WTC11 (cell line): ENCODE data around the gene AURKAIP1. TPM values are rescaled to one million over a fixed set of nuclear protein-coding genes. Genes with fewer than 3 reads are reported as not detected.

Experiments used
- ATAC-seq: fragments of 200-7000 bp; cut with Tn5 transposase; 2 replicates; pipeline ENCODE4 v1.10.0; 2021; ENCODE audit warnings: mild to moderate bottlenecking, moderate library complexity
- CTCF ChIA-PET: fragments of 300-600 bp; sonication (Branson Sonifier 250); formaldehyde crosslinking; loops from one replicate; lab custom pipeline; 2021; ENCODE audit warnings: antibody characterized with exemption; lab: Charles Lee
- POLR2A ChIA-PET: fragments of 350-600 bp; sonication (Branson Sonifier 250); formaldehyde crosslinking; loops from one replicate; lab custom pipeline; 2021; ENCODE audit warnings: antibody characterized with exemption; lab: Charles Lee
- DNase-seq: peaks from one replicate; pipeline ENCODE4 v3.0.0; 2021; ENCODE audit warnings: low spot score
- H3K27ac Mint-ChIP-seq: 2 replicates; pipeline ENCODE4 v1.8.0; 2021; ENCODE audit warnings: mixed read lengths
- H3K27me3 Mint-ChIP-seq: 2 replicates; pipeline ENCODE4 v1.8.0; 2021; ENCODE audit warnings: low read depth, mild to moderate bottlenecking, moderate library complexity, mixed read lengths
- H3K36me3 Mint-ChIP-seq: 2 replicates; pipeline ENCODE4 v1.8.0; 2021; ENCODE audit warnings: mixed read lengths
- H3K4me1 Mint-ChIP-seq: 2 replicates; pipeline ENCODE4 v1.8.0; 2022; ENCODE audit warnings: mixed read lengths
- H3K4me3 Mint-ChIP-seq: 2 replicates; pipeline ENCODE4 v1.8.0; 2021; ENCODE audit warnings: mild to moderate bottlenecking, moderate library complexity, mixed read lengths
- H3K9me3 Mint-ChIP-seq: 2 replicates; pipeline ENCODE4 v1.8.0; 2021; ENCODE audit warnings: mixed read lengths
- ATF1 ChIP-seq: sonication (generic); formaldehyde crosslinking; IDR thresholded peaks from 2 replicates; pipeline ENCODE4 v1.8.1; 2023; ENCODE audit warnings: mild to moderate bottlenecking, moderate library complexity, missing genetic modification reagents
- E2F5 ChIP-seq: sonication (generic); formaldehyde crosslinking; IDR thresholded peaks from 2 replicates; pipeline ENCODE4 v1.8.1; 2022; ENCODE audit warnings: mild to moderate bottlenecking, moderate library complexity, missing genetic modification reagents
- ESRRA ChIP-seq: sonication (generic); formaldehyde crosslinking; IDR thresholded peaks from 2 replicates; pipeline ENCODE4 v1.8.1; 2022; ENCODE audit warnings: mild to moderate bottlenecking, missing genetic modification reagents, borderline replicate concordance
- FOXP1 ChIP-seq: sonication (generic); formaldehyde crosslinking; IDR thresholded peaks from 2 replicates; pipeline ENCODE4 v1.8.0; 2022; ENCODE audit warnings: missing genetic modification reagents, mild to moderate bottlenecking, moderate library complexity, borderline replicate concordance
- HMGXB4 ChIP-seq: sonication (generic); formaldehyde crosslinking; IDR thresholded peaks from 2 replicates; pipeline ENCODE4 v1.8.1; 2023; ENCODE audit warnings: mild to moderate bottlenecking, moderate library complexity, missing genetic modification reagents
- IRF1 ChIP-seq: sonication (generic); formaldehyde crosslinking; IDR thresholded peaks from 2 replicates; pipeline ENCODE4 v1.8.0; 2023; ENCODE audit warnings: missing genetic modification reagents
- JAZF1 ChIP-seq: fragments of 250-450 bp; sonication (Bioruptor Pico); IDR thresholded peaks from 2 replicates; pipeline ENCODE4 v1.9.0; 2021; ENCODE audit warnings: moderate library complexity, mild to moderate bottlenecking, inconsistent platforms
- MAX ChIP-seq: sonication (generic); formaldehyde crosslinking; IDR thresholded peaks from 2 replicates; pipeline ENCODE4 v1.8.0; 2022; ENCODE audit warnings: mild to moderate bottlenecking, missing genetic modification reagents
- NFATC4 ChIP-seq: fragments of 250-450 bp; sonication (Bioruptor Pico); IDR thresholded peaks from 2 replicates; pipeline ENCODE4 v1.9.0; 2021; ENCODE audit warnings: mild to moderate bottlenecking
- PRRX2 ChIP-seq: fragments of 250-450 bp; sonication (Bioruptor Pico); IDR thresholded peaks from 2 replicates; pipeline ENCODE4 v1.8.0; 2021; ENCODE audit warnings: mild to moderate bottlenecking
- TEAD4 ChIP-seq: sonication (generic); formaldehyde crosslinking; IDR thresholded peaks from 2 replicates; pipeline ENCODE4 v1.8.0; 2022; ENCODE audit warnings: mild to moderate bottlenecking, missing genetic modification reagents
- ZBTB43 ChIP-seq: sonication (generic); formaldehyde crosslinking; IDR thresholded peaks from 2 replicates; pipeline ENCODE4 v1.8.1; 2023; ENCODE audit warnings: mild to moderate bottlenecking, missing genetic modification reagents
- ZNF121 ChIP-seq: sonication (generic); formaldehyde crosslinking; IDR thresholded peaks from 2 replicates; pipeline ENCODE4 v1.8.0; 2023; ENCODE audit warnings: missing genetic modification reagents
- ZNF138 ChIP-seq: sonication (generic); formaldehyde crosslinking; conservative IDR thresholded peaks from 2 replicates; pipeline ENCODE4 v1.8.1; 2022; ENCODE audit warnings: mild to moderate bottlenecking, moderate library complexity, missing genetic modification reagents
- ZNF396 ChIP-seq: fragments of 250-450 bp; sonication (Bioruptor Pico); IDR thresholded peaks from 2 replicates; pipeline ENCODE4 v1.8.0; 2021; ENCODE audit warnings: mild to moderate bottlenecking, moderate library complexity, borderline replicate concordance
- ZNF425 ChIP-seq: fragments of 250-450 bp; sonication (Bioruptor Pico); conservative IDR thresholded peaks from 2 replicates; pipeline ENCODE4 v1.9.0; 2021; ENCODE audit warnings: mild to moderate bottlenecking
- ZNF671 ChIP-seq: fragments of 250-450 bp; sonication (Bioruptor Pico); IDR thresholded peaks from 2 replicates; pipeline ENCODE4 v1.8.0; 2021; ENCODE audit warnings: mild to moderate bottlenecking
- total RNA-seq: library from RNA; stranded (reverse); gene quantifications from 3 replicates; pipeline ENCODE4 v1.2.3, GENCODE V29; 2021

AURKAIP1 gene
- total RNA-seq, 1 experiment from 2014 or later, result 268 TPM

- TF ChIP-seq ZNF138 (CRISPR knock-in tag) (no peak), JAZF1 (CRISPR knock-in tag) (no peak), ZNF425 (no peak)
- TF ChIP-seq, all 79 proteins: peak for 0
Observed at GRCh38 chr1:1342061-1342562, 32.9 kb downstream of the AURKAIP1 start (continued).

GRCh38 chr1:1341549-1342021 is 33.4 kb downstream of the AURKAIP1 start:
- no peak for ATAC-seq
- DNase-seq, result no peak
- ChIA-PET POLR2A (no interaction called here), CTCF (interaction anchor here (1.0 kb wide), 1 partner anchor 12 kb away, joined by 3 read pairs; no protein-coding TSS in a partner anchor)
- peaks cover 17% of the 10 kb centered on the region for H3K36me3 Mint-ChIP-seq
- peaks cover 8% of the 10 kb centered on the region for H3K9me3 Mint-ChIP-seq
- no peaks in the 10 kb centered on the region for H3K4me1 Mint-ChIP-seq
- H3K27ac Mint-ChIP-seq, result no peak overlapping the region
- no peak for TF ChIP-seq ESRRA
- no peak for TF ChIP-seq ZBTB43 (CRISPR knock-in tag)
- TF ChIP-seq E2F5 (CRISPR knock-in tag), result no peak
- no peak for TF ChIP-seq IRF1
- TF ChIP-seq ZNF425, result no peak
- no peak for TF ChIP-seq ATF1 (CRISPR knock-in tag)
- TF ChIP-seq PRRX2 (CRISPR knock-in tag), result no peak
- no peak for TF ChIP-seq ZNF396 (CRISPR knock-in tag)
- no peak for TF ChIP-seq MAX (CRISPR knock-in tag)
- TF ChIP-seq NFATC4, result no peak
- TF ChIP-seq ZNF671 (CRISPR knock-in tag), result no peak
- no peaks in the 10 kb centered on the region for H3K27me3 Mint-ChIP-seq
- no peak overlapping the region for H3K4me3 Mint-ChIP-seq

GRCh38 chr1:1340791-1341548 is 34.0 kb downstream of the AURKAIP1 start:
- Mint-ChIP-seq H3K9me3 (peaks cover 8% of the 10 kb centered on the region), H3K4me1 (no peaks in the 10 kb centered on the region), H3K4me3 (no peak overlapping the region), H3K27ac (no peak overlapping the region), H3K27me3 (no peaks in the 10 kb centered on the region), H3K36me3 (peaks cover 17% of the 10 kb centered on the region)
- TF ChIP-seq FOXP1 (0 out of 2 replicates have a peak, but pooled peaks have one; percentile 27), HMGXB4 (CRISPR knock-in tag) (no peak), ZBTB43 (CRISPR knock-in tag) (0 out of 2 replicates have a peak, but pooled peaks have one; percentile 28), TEAD4 (0 out of 2 replicates have a peak, but pooled peaks have one; percentile 36), ZNF121 (peak; percentile 60; the same call in 1 of the 2 replicates)
- ATAC-seq (no peak), DNase-seq (no peak)
- CTCF ChIA-PET, result interaction anchor here (1.0 kb wide), 1 partner anchor 13 kb away, joined by 3 read pairs; no protein-coding TSS in a partner anchor
- POLR2A ChIA-PET, result no interaction called here
